ENCODE data around the gene VKORC1.
A peak's percentile ranks its signal among the peaks of the same experiment; 100 is the strongest.

- peak; percentile 45; the same call in 1 of the 2 replicates for TF ChIP-seq POLR2A (IDR thresholded peaks at IDR 0.05; ENCODE audit: low read depth, low read length)
- no peak; the same call in none of the 2 replicates for TF ChIP-seq POLR2AphosphoS5 (IDR thresholded peaks at IDR 0.05; ENCODE audit: low read depth, low read length)
- TF ChIP-seq TAF1 (IDR thresholded peaks at IDR 0.05; ENCODE audit: low read depth, low read length): peak; percentile 79
- no peak for TF ChIP-seq PAX5 (IDR thresholded peaks at IDR 0.05; ENCODE audit: insufficient read depth, low read length, severe bottlenecking)
Measured at GRCh38 chr16:31073142-31073969, 21.2 kb downstream of the VKORC1 start.
